Measurements from ENCODE around the gene METTL27. TPM values are rescaled to one million over a fixed set of nuclear protein-coding genes. Genes with fewer than 3 reads are reported as not detected.

METTL27 gene
- total RNA-seq, 4 donors from 2014 or later, result 2.6 to 29.5 (median 5.1) TPM

DNA sequence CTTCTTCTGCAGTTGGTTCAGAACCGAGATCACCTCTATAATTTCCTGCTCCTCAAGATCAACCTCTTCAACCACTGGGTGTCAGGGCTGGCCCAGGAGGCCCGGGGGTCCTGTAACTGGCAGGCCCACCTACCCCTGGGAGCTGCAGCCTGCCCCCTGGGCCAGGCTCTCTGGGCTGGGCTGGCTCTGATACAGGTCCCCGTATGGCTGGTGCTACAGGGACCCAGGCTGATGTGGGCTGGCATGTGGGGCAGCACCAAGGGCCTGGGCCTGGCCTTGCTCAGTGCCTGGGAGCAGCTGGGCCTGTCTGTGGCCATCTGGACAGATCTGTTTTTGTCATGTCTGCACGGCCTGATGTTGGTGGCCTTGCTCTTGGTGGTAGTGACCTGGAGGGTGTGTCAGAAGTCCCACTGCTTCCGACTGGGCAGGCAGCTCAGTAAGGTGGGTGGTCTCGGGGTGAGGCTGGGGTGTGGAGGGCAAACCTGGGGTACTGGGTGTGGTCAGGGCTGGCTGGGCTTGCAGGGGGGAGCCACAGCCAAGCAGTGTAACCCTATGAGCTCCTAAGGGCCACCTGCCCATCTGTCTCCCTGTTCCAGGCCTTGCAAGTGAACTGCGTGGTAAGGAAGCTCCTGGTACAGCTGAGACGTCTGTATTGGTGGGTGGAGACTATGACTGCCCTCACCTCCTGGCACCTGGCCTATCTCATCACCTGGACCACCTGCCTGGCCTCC is 22.8 kb upstream of the METTL27 start:
- Histone ChIP-seq H3K4me3 (no peak overlapping the region), H3K4me1 (peaks cover 3 to 12% (median 6%) of the 10 kb centered on the region in 4 donors), H3K36me3 (no peaks in the 10 kb centered on the region), H3K27me3 (no peaks in the 10 kb centered on the region), H3K9me3 (no peaks in the 10 kb centered on the region), H3K27ac (no peak overlapping the region)
- 71% methylated on average over 6 of the region's 8 CpGs; no CpG with 5 or more reads in 1 of the 2 donors for WGBS, 2 donors (ENCODE audit: low coverage in 1 of 2)
- no peak for TF ChIP-seq POLR2AphosphoS5 (IDR thresholded peaks at IDR 0.05)
- no peak for TF ChIP-seq EP300 (IDR thresholded peaks at IDR 0.05; ENCODE audit: low read depth)
- TF ChIP-seq POLR2A (IDR thresholded peaks at IDR 0.05), result no peak
- TF ChIP-seq, protein P1, sequence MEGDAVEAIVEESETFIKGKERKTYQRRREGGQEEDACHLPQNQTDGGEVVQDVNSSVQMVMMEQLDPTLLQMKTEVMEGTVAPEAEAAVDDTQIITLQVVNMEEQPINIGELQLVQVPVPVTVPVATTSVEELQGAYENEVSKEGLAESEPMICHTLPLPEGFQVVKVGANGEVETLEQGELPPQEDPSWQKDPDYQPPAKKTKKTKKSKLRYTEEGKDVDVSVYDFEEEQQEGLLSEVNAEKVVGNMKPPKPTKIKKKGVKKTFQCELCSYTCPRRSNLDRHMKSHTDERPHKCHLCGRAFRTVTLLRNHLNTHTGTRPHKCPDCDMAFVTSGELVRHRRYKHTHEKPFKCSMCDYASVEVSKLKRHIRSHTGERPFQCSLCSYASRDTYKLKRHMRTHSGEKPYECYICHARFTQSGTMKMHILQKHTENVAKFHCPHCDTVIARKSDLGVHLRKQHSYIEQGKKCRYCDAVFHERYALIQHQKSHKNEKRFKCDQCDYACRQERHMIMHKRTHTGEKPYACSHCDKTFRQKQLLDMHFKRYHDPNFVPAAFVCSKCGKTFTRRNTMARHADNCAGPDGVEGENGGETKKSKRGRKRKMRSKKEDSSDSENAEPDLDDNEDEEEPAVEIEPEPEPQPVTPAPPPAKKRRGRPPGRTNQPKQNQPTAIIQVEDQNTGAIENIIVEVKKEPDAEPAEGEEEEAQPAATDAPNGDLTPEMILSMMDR (IDR thresholded peaks at IDR 0.05), result no peak
- DNase-seq, result no peak
- in situ Hi-C loops (cut with MboI; ENCODE audit: low pct_ligation_motif_present in 1 of 4, low pct_unique_long_range_greater_than_20kb in 1 of 4, low sequenced_read_pairs in 3 of 4), result loop anchor here in 2 of 4 donors (25.0 kb wide), 1 partner anchor 228 kb away; no protein-coding TSS in a partner anchor
- intact Hi-C loops (cut with DNase I; ENCODE audit: low total_unique reads), result loop anchor here (5.0 kb wide), 1 partner anchor 157 kb away; no protein-coding TSS in a partner anchor

DNA sequence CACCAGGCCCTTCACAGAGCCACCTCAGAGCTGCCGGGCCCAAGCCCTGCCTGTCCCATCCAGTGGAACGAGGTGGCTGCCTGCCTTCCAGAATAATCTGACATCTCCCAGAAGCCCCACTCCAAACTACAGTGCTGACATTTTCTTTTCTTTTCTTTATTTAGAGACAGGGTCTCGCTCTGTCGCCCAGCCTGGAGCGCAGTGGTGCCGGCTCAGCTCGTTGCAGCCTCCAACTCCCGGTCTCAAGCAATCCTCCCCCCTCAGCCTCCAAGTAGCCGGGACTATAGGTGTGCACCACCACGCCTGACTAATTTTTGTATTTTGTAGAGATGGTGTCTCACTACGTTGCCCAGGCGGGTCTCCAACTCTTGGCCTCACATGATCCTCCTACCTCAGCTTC is 19.0 kb upstream of the METTL27 start:
- TF ChIP-seq POLR2AphosphoS5 (IDR thresholded peaks at IDR 0.05), result no peak
- TF ChIP-seq EP300 (IDR thresholded peaks at IDR 0.05; ENCODE audit: low read depth), result no peak
- TF ChIP-seq POLR2A (IDR thresholded peaks at IDR 0.05), result no peak
- TF ChIP-seq, protein P1 (IDR thresholded peaks at IDR 0.05), result no peak
- Histone ChIP-seq H3K36me3 (no peaks in the 10 kb centered on the region), H3K27ac (no peak overlapping the region), H3K4me1 (no peaks in the 10 kb centered on the region), H3K9me3 (no peaks in the 10 kb centered on the region), H3K27me3 (no peaks in the 10 kb centered on the region), H3K4me3 (no peak overlapping the region)
- DNase-seq, result no peak
- in situ Hi-C loops (cut with MboI; ENCODE audit: low pct_ligation_motif_present in 1 of 4, low pct_unique_long_range_greater_than_20kb in 1 of 4, low sequenced_read_pairs in 3 of 4), result loop anchor here in 2 of 4 donors (25.0 kb wide), 1 partner anchor 224 kb away; no protein-coding TSS in a partner anchor
- intact Hi-C loops (cut with DNase I; ENCODE audit: low total_unique reads), result no loop called here
- WGBS, 2 donors (ENCODE audit: low coverage in 1 of 2), result 91 to 100% methylated on average over 2 to 12 of the region's 12 CpGs

DNA sequence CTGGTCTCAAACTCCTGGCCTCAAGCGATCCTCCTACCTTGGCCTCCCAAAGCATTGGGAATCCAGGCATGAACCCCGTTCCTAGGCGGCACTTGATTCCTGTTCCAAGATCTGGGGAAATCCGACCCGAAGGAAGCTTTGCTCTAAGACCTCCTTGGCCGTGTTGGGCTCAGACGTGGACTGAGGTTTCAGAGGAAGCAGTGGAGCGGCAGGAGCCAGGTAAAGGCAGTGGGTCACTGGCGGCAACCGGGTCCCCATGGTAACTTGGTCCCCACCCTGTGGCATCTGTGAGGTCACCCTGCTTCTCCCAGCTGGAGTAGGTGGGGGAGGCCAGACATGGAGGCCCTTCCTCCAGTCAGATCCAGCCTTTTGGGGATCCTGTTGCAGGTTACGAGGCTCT is 18.5 kb upstream of the METTL27 start, which contains the start of gene TMEM270:
Gene TMEM270 (plus strand): TSS at position 301 of the 400 bp plus-strand sequence. CDS start 36 bp downstream, at position 337.
- intact Hi-C loops (cut with DNase I; ENCODE audit: low total_unique reads) (no loop called here), in situ Hi-C loops (cut with MboI; ENCODE audit: low pct_ligation_motif_present in 1 of 4, low pct_unique_long_range_greater_than_20kb in 1 of 4, low sequenced_read_pairs in 3 of 4) (loop anchor here in 2 of 4 donors (25.0 kb wide), 1 partner anchor 224 kb away; no protein-coding TSS in a partner anchor)
- Histone ChIP-seq H3K4me1 (peaks cover 0 to 3% (median 2%) of the 10 kb centered on the region in 4 donors), H3K36me3 (no peaks in the 10 kb centered on the region), H3K27me3 (no peaks in the 10 kb centered on the region), H3K4me3 (no peak within 1 kb of the TSS), H3K27ac (no peak within 1 kb of the TSS), H3K9me3 (no peaks in the 10 kb centered on the region)
- WGBS, 2 donors (ENCODE audit: low coverage in 1 of 2), result 79 to 96% methylated on average over 4 to 11 of the region's 11 CpGs
- TF ChIP-seq POLR2A (IDR thresholded peaks at IDR 0.05) (no peak), POLR2AphosphoS5 (IDR thresholded peaks at IDR 0.05) (no peak), EP300 (IDR thresholded peaks at IDR 0.05; ENCODE audit: low read depth) (no peak)
- TF ChIP-seq, protein P1 (IDR thresholded peaks at IDR 0.05), result no peak
- DNase-seq, result no peak

DNA sequence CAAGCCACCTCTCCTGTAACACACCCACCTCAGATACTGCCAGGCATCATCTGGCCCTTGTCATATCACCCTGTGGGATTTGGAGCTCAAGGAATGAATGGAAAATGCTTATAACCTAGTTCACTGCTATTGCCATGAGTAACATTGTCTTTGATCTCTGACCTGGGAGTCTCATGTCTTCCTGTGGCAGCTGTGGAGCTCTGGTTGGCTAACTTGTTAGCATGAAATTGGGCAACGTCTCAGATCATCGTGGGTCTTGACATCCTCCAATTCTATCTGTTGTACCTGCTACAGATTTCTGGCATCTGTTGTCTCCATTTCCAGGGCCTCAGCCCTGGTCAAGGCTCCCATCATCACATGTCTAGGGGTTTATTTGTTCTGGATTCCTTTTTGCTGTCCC is 16.5 kb upstream of the METTL27 start:
- H3K27me3 ChIP-seq, result no peaks in the 10 kb centered on the region
- DNase-seq, result no peak
- WGBS, 2 donors (ENCODE audit: low coverage in 1 of 2), result 76% methylated on average over 2 of the region's 2 CpGs; no CpG with 5 or more reads in 1 of the 2 donors
- peaks cover 0 to 8% (median 7%) of the 10 kb centered on the region in 4 donors for H3K4me1 ChIP-seq
- intact Hi-C loops (cut with DNase I; ENCODE audit: low total_unique reads), result no loop called here
- H3K9me3 ChIP-seq, result no peaks in the 10 kb centered on the region
- in situ Hi-C loops (cut with MboI; ENCODE audit: low pct_ligation_motif_present in 1 of 4, low pct_unique_long_range_greater_than_20kb in 1 of 4, low sequenced_read_pairs in 3 of 4), result loop anchor here in 3 of 4 donors (5.0 to 25.0 kb wide), 3 partner anchors 47 to 222 kb away; partner anchors contain the start of gene ABHD11 (in 1 of the 3)
- H3K27ac ChIP-seq, result no peak overlapping the region
- no peaks in the 10 kb centered on the region for H3K36me3 ChIP-seq
- no peak overlapping the region for H3K4me3 ChIP-seq
- TF ChIP-seq POLR2AphosphoS5 (IDR thresholded peaks at IDR 0.05) (no peak), POLR2A (IDR thresholded peaks at IDR 0.05) (no peak), EP300 (IDR thresholded peaks at IDR 0.05; ENCODE audit: low read depth) (no peak)
- TF ChIP-seq, protein P1 (IDR thresholded peaks at IDR 0.05), result no peak

Data from transverse colon (tissue), 4 donors.